Breast epithelium (tissue), 3 donors: ENCODE measurements around the gene IFNLR1.
A peak's percentile ranks its signal among the peaks of the same experiment; 100 is the strongest.

ENCODE experiments used
- CTCF ChIP-seq, 3 donors: fragments of 450-650 bp; IDR thresholded peaks; one replicate each; pipeline ENCODE4 v1.5.1; 2016 to 2017; ENCODE audit warnings: antibody characterized with exemption in 3 of 3, mild to moderate bottlenecking in 3 of 3, moderate library complexity in 3 of 3
- POLR2A ChIP-seq: fragments of 450-650 bp; IDR thresholded peaks from one replicate; pipeline ENCODE4 v1.6.1; 2016; ENCODE audit warnings: antibody characterized with exemption, mild to moderate bottlenecking, moderate library complexity

- TF ChIP-seq CTCF (IDR thresholded peaks at IDR 0.05), result peak; percentile 93 to 96 (median 94)
- TF ChIP-seq POLR2A, result no peak
Measured at GRCh38 chr1:24201941-24202440, 14.9 kb upstream of the IFNLR1 start.
